ENCODE data around the gene DDO. TPM values are rescaled to one million over a fixed set of nuclear protein-coding genes. Genes with fewer than 3 reads are reported as not detected.
"Not testable (repeated sequence)": the region's sequence is repeated elsewhere in the genome, so short reads cannot be mapped to it uniquely, and the experiment has no call there.

The DDO gene
- total RNA-seq, 2 experiments from 2014 or later: not detected

DNA sequence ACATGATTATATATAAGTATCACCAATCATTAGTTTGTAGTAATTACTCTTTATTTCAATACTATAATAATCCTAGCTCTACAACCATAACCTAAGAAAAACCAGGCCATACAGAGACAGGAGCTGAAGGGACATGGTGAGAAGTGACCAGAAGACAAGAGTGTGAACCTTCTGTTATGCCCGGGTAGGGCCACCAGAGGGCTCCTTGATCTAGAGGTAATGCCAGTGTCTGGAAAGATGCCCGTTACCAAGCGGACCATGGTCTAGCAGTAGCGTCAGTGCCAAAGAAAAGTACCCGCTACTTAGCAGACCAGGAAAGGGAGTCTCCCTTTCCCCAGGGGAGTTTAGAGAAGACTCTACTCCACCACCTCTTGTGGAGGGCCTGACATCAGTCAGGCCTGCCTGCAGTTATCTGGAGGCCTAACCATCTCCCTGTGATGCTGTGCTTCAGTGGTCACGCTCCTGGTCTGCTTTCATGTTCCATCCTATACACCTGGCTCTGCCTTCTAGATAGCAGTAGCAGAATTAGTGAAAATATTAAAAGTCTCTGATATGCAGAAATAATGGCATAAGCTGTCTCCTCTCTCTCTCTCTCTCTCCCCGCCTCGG is 42.3 kb upstream of the DDO start:
- H3K9me2 ChIP-seq (ENCODE audit: insufficient read depth, low read length); H3K79me2 ChIP-seq (ENCODE audit: insufficient read depth, low read depth, low read length); H3K4me3 ChIP-seq (ENCODE audit: low read depth, low read length, poor library complexity, severe bottlenecking); H3K4me2 ChIP-seq (ENCODE audit: low read length); H3K4me1 ChIP-seq (ENCODE audit: insufficient read depth, low read length, poor library complexity, severe bottlenecking); H3K9me3 ChIP-seq (ENCODE audit: low read length); H3K36me3 ChIP-seq (ENCODE audit: insufficient read depth, low read length); intact Hi-C loops (cut with micrococcal nuclease; ENCODE audit: unreplicated experiment); H2AFZ ChIP-seq (ENCODE audit: low read length); CTCF ChIA-PET (ENCODE audit: unreplicated experiment); BruUV-seq (replicated peaks); H4K20me1 ChIP-seq (ENCODE audit: insufficient read depth, low read length); H3K27ac ChIP-seq (ENCODE audit: low read depth, low read length, poor library complexity, severe bottlenecking): not testable (repeated sequence)
- TF ChIP-seq, protein P1, sequence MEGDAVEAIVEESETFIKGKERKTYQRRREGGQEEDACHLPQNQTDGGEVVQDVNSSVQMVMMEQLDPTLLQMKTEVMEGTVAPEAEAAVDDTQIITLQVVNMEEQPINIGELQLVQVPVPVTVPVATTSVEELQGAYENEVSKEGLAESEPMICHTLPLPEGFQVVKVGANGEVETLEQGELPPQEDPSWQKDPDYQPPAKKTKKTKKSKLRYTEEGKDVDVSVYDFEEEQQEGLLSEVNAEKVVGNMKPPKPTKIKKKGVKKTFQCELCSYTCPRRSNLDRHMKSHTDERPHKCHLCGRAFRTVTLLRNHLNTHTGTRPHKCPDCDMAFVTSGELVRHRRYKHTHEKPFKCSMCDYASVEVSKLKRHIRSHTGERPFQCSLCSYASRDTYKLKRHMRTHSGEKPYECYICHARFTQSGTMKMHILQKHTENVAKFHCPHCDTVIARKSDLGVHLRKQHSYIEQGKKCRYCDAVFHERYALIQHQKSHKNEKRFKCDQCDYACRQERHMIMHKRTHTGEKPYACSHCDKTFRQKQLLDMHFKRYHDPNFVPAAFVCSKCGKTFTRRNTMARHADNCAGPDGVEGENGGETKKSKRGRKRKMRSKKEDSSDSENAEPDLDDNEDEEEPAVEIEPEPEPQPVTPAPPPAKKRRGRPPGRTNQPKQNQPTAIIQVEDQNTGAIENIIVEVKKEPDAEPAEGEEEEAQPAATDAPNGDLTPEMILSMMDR (conservative IDR thresholded peaks at IDR 0.05; ENCODE audit: low read length): peak; percentile 69
- DNase-seq (ENCODE audit: low spot score): peak; percentile 31
- POLR2A ChIA-PET: interaction anchor here (0.6 kb wide), 3 partner anchors 633 to 952 kb away, joined by 3 read pairs; no protein-coding TSS in a partner anchor

DNA sequence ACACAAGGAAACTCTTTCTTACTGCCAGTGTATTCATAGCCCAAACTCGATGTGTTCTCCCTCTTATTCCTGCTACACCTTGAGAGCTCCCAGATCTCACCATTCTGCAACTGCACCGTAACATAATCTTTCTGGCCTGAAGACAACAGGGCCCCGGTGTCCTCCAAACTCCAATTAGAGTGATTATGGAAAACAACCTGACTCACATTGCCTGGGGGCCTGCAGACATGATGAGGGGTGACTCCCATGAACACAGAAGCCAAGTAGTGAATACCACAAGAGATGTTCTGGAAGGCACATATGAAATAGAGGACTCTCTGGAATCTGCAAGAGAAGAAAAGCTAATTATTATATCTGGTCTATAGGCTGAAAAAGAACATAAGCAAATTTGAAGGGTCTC is 41.3 kb upstream of the DDO start:
- Histone ChIP-seq H4K20me1 (ENCODE audit: insufficient read depth, low read length) (no peaks in the 10 kb centered on the region), H3K4me2 (ENCODE audit: low read length) (no peak overlapping the region), H2AFZ (ENCODE audit: low read length) (no peak overlapping the region), H3K4me3 (ENCODE audit: low read depth, low read length, poor library complexity, severe bottlenecking) (no peak overlapping the region), H3K36me3 (ENCODE audit: insufficient read depth, low read length) (no peaks in the 10 kb centered on the region), H3K79me2 (ENCODE audit: insufficient read depth, low read depth, low read length) (no peaks in the 10 kb centered on the region), H3K9me3 (ENCODE audit: low read length) (no peaks in the 10 kb centered on the region), H3K27ac (ENCODE audit: low read depth, low read length, poor library complexity, severe bottlenecking) (no peak overlapping the region), H3K9me2 (ENCODE audit: insufficient read depth, low read length) (no peaks in the 10 kb centered on the region), H3K4me1 (ENCODE audit: insufficient read depth, low read length, poor library complexity, severe bottlenecking) (no peaks in the 10 kb centered on the region)
- no peak for TF ChIP-seq EZH2phosphoT487 (IDR thresholded peaks at IDR 0.05; ENCODE audit: borderline replicate concordance, low read depth, low read length)
- TF ChIP-seq, protein P1 (conservative IDR thresholded peaks at IDR 0.05; ENCODE audit: low read length): no peak
- BruUV-seq (replicated peaks): no TSS peak
- DNase-seq (ENCODE audit: low spot score): no peak
- ChIA-PET POLR2A (no interaction called here), CTCF (ENCODE audit: unreplicated experiment) (no interaction called here)
- intact Hi-C loops (cut with micrococcal nuclease; ENCODE audit: unreplicated experiment): no loop called here

DNA sequence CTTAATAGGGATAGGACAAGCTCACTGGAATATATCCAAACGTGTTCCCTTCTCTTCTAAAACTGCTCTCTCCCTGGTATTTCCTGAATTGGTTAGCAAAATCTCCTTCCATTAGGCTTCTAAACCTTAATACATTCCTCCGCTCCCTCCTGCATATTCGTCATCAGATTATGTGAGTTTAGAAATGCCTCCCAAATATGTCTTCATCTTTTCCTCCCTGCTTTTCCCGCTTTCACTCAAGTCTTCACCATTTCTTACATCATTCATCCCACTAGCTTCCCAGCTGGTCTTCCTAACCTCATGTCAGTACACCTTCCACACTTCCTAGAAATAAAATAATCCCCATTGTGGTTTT is 34.1 kb upstream of the DDO start:
- H4K20me1 ChIP-seq (ENCODE audit: insufficient read depth, low read length): no peaks in the 10 kb centered on the region
- H3K4me2 ChIP-seq (ENCODE audit: low read length): no peak overlapping the region
- H3K4me1 ChIP-seq (ENCODE audit: insufficient read depth, low read length, poor library complexity, severe bottlenecking): no peaks in the 10 kb centered on the region
- no peaks in the 10 kb centered on the region for H3K9me3 ChIP-seq (ENCODE audit: low read length)
- ChIA-PET POLR2A (interaction anchor here (0.7 to 1.1 kb wide), 2 partner anchors 10 to 11 kb away, joined by 4 to 7 read pairs; no protein-coding TSS in a partner anchor), CTCF (ENCODE audit: unreplicated experiment) (no interaction called here)
- no peaks in the 10 kb centered on the region for H3K36me3 ChIP-seq (ENCODE audit: insufficient read depth, low read length)
- no peak overlapping the region for H3K4me3 ChIP-seq (ENCODE audit: low read depth, low read length, poor library complexity, severe bottlenecking)
- DNase-seq (ENCODE audit: low spot score): no peak
- no peaks in the 10 kb centered on the region for H3K79me2 ChIP-seq (ENCODE audit: insufficient read depth, low read depth, low read length)
- H3K9me2 ChIP-seq (ENCODE audit: insufficient read depth, low read length): no peaks in the 10 kb centered on the region
- no TSS peak for BruUV-seq (replicated peaks)
- no peak for TF ChIP-seq EZH2phosphoT487 (IDR thresholded peaks at IDR 0.05; ENCODE audit: borderline replicate concordance, low read depth, low read length)
- TF ChIP-seq, protein P1 (conservative IDR thresholded peaks at IDR 0.05; ENCODE audit: low read length): no peak
- intact Hi-C loops (cut with micrococcal nuclease; ENCODE audit: unreplicated experiment): no loop called here
- no peak overlapping the region for H2AFZ ChIP-seq (ENCODE audit: low read length)
- H3K27ac ChIP-seq (ENCODE audit: low read depth, low read length, poor library complexity, severe bottlenecking): no peak overlapping the region
